Left renal pelvis (tissue), 4 donors: ENCODE data around the gene FDXACB1. TPM values are rescaled to one million over a fixed set of nuclear protein-coding genes. Genes with fewer than 3 reads are reported as not detected.
A peak's percentile ranks its signal among the peaks of the same experiment; 100 is the strongest.

Experiments used
- DNase-seq, 4 donors: peaks; one replicate each; pipeline ENCODE4 v3.0.0-alpha.2; 2013; ENCODE audit warnings: low read depth in 4 of 4, low spot score in 3 of 4
- polyA plus RNA-seq, 4 donors: library from polyadenylated mRNA; unstranded; fragments of 120-200 nt; gene quantifications; one replicate each; pipeline ENCODE4 v1.2.1, GENCODE V29; 2013; ENCODE audit not compliant: insufficient read length in 4 of 4

Gene FDXACB1, protein sequence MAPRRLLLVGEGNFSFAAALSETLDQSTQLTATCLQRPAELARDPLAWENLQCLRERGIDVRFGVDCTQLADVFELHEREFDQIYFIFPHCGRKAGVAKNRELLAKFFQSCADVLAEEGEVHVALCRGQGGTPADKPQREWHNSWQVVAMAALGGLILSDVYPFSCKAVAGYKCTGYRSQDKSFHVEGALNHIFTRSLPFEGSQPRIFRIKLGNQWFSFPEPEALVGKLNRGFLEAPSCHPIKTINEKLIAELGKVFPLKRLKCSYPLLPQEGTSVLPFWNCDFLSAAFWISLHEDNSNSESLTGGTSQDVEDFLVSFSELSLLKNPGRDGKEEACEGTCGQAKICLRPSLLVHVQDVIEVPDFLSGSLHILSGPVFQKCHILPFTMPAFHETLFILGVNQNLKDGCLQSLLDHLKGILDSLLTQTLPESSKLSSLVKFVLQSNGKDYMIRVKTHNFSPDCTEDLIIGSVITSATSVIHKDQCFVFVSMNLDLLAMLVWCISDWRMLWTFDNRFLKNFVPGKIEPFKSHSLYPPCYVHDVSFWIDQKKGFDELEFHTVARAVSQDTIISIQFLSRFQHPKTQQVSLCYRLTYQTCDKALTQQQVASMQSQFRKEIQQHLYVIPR
- polyA plus RNA-seq, result 1 to 10 TPM; 4.0 to 6.2 (median 5.6) TPM

DNA sequence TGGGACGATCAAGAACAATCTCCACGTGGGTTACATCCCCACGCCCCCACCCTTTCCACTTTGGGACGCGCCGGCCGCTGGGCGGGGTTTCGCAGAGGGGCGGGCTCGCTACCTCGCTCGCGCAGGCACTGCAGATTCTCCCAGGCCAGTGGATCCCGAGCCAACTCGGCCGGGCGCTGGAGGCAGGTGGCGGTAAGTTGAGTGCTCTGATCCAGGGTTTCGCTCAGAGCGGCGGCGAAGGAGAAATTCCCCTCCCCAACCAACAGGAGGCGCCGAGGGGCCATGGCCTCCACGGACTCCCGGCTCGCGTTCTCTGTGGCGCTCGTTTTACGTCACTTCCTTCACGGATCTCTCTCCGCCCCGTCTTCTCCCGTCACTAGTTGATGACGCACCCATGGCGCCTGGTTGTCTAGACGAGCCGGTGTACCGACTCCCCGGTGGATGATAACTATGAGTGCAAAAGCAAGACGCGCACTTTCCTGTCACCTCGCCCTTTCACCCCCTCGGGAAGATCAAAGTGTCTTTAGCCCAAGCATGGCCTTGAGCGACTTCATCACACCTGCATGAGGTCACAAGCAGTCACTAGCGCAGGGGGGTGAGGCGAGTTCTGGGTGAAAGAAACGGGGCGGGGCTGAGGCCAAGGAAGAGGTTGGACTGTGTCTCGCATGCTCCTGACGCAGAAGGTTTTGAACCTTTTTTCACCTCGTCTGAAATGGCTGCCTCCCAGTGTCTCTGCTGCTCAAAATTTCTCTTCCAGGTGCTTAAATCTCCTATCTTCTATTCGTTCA is at the start of gene FDXACB1, which contains the start of gene CFAP68:
Gene FDXACB1 (minus strand): TSS at position 317 of the 788 bp plus-strand sequence. CDS start 33 bp downstream, at position 284.
Gene CFAP68 (plus strand): TSS at position 693 of the 788 bp plus-strand sequence. CDS start 20 bp downstream, at position 713.
- peak; percentile 95 to 97 (median 97) for DNase-seq

DNA sequence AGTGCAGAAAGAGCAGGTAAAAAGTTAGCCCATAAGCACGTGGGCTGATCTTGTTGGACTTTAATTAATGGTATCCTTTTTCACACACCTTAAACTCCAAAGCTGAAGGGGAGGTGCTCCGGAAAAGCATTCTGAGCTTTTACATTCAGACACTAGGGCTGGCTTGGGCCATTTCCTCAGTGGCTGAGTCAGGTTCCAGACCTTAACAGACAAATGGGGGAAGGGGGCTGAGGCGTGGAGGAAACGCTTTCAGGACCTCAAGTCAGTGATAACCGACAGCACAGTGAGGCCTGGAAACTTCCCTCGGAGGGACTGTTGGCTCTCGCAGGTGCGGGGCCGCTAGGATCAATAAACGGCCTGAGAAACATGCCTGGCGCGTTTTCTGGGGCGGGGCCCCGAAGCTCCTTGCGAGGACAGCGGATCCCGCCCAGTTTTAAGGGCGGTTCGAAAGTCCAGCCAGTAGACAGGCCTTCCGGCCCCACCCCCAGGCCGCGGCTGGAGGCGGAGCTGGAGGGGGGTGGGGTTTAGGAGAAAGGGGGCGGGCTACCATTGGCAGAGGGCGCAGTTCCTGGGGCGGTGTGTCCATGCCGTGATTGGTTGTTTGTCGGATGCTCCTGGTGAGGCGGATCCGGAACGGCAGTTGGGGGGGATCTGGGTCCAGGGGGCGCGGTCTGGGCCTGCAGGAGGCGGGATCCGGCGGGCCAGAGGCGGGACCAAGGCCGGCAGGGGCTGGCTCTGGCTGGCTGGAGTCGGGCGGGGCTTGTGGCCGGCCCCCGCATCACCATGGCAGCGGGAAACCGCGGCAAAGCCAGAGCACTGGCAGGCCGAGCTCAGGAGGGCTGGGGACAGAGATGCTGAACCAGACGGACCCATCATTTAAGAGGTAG is 47.8 kb upstream of the FDXACB1 start:
- peak; percentile 90 to 94 (median 92) for DNase-seq

DNA sequence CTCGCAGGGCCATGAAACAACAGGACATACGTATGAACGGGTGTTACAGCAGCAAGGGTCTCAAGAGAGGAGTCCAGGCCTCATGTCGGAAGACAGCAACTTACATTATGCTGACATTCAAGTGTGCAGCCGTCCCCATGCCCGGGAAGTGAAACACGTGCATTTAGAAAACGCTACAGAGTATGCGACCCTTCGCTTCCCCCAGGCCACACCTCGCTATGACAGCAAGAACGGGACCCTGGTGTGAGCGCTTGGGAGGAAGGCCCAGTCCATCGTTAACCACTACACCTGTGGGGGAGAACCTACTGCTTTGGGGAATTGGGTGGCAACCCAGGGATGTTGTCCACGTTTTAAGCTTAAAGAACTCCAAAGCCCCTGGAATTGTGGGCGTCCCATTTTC is 47.0 kb upstream of the FDXACB1 start:
- DNase-seq, result no peak

DNA sequence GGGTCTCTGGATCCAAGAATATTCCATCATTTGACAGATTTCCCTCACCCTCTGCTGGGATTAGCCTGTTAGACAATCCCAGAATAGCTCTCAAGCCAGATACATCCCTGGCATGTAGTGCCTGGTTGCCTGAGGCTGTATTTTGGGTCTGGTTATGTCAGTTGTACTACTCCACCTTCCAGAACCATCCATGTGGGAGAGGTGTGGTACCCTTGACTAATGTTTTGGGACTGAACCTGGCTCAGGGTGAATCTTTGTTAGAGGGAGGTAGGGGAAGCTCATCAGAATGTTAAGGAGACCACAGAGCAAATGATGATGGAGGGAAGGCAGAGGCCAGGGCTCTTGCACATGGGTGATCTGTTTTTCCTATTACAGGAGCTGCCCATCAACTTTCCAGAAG is 45.0 kb upstream of the FDXACB1 start:
- no peak for DNase-seq

DNA sequence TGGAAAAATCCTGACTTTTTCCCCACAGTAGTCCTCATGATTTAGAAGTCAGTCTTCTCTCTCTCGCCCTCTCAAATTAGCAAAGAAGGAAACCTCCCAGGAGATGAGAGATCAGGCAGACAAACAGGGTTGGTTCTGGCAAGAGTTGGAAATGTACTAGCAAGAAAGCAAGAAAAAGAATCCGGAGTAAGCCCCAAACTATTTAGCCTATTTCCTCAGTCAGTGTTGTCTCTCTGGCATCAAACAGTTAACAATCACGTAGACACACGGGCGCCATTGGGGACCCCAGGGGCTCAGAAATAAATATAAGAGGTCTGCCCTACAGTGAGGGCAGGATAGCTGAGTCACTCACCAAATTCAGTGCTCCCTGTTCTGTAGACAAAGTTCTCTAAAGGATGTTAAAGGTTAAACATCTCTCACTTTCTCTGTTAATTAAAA is 44.4 kb upstream of the FDXACB1 start:
- DNase-seq, result no peak

DNA sequence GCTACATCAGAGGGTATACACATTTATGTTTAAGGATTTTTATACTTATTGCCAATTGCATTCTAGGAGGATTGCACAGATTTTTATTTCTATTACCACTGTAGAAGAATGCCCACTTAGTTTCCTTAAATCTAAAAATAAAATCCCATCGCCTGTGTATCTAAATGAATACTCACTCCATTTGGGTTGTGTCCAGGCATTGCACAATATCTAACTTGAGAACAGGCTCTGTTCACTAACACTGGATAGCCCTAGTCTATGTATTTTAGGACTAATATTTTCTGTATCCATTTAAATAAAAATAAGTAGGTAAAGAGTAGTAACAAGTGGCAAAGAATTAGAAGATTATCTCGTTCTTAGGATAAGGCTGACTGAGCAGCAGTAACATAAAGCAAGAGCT is 43.8 kb upstream of the FDXACB1 start:
- no peak for DNase-seq

DNA sequence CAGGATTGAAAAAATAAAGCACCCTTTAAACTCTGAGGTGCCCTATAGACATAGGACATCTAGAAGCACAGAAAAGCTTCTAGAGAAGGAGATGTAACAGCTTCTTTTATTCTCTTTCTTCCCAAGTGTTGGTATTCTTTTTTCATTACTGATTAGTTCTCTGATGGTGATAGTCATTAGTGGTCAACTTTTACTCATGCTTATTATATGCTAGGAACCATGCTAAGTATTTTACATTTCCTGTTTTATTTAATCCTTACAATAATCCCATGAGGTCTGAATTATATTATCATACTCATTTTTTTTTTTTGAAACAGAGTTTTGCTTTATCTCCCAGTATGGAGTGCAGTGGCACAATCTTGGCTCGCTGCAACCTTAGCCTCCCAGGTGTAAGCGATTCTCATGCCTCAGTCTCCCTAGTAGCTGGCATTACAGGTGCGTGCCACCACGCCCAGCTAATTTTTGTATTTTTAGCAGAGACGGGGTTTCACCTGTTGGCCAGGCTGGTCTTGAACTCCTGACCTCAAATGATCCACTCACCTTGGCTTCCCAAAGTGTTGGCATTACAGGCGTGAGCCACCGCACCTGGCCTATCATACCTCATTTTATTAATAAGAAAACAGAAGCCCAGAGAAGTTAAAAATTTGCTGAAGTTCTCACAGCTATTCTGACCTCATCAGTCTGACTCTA is 42.7 kb upstream of the FDXACB1 start:
- DNase-seq, result no peak

DNA sequence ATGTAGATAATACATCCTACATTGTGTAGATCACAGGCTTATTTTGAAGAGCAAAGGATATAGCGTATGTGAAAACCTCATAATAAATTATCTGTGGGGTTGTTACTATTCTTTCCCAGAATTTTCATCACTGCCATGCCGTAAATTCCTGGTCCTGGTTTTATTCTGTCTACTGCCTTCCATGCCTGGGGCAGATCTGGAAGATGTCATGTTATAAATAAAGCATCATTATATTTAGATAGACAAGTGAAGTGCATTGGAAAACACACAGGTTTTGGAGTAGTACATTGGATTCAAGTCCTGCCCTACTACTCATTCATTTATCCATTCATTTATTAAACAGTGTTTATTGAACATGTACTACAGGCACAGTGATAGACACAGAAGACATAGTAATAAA is 41.9 kb upstream of the FDXACB1 start:
- no peak for DNase-seq

DNA sequence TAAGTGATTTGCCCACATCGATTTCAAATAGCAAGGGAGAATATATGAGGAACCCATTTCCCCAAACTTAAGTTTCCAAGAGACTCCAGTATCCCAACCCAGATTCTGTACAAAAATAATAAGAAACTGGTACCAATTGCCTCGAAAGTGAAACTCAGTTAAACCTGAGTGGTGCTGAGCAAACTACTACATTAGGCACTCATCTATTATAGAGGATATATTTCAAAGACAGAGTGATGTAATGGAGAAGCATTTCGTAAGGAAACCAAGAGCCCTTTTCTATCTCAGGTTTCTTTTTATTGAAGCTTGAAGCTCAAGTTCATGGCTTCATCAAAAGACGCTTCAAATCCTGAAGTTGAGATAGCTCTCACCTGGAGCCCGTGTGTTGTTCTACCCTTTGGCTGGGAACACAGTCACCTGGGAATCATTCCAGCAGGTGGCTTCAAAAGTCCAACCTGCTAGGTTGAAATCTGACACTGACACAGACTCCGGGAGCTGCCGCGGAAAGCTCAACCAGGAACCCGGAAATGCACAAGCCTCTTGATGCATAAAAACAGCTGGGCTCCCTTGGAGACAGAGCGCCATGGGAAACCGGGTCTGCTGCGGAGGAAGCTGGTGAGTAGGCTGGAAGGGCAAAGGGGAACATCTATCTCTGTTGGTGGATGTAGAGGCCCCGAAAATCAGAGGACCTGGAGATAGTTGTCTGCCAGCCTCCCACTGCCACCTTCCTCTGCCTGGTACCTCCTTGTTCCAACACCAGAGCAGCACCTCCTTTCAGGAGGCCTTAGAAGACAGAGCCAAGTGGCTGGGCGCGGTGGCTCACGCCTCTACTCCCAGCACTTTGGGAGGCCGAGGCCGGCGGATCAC is 39.7 kb upstream of the FDXACB1 start, which contains the start of gene C11orf52:
Gene C11orf52 (plus strand): TSS at position 524 of the 867 bp plus-strand sequence. CDS start 60 bp downstream, at position 584.
- peak; percentile 75 to 88 (median 76) for DNase-seq

DNA sequence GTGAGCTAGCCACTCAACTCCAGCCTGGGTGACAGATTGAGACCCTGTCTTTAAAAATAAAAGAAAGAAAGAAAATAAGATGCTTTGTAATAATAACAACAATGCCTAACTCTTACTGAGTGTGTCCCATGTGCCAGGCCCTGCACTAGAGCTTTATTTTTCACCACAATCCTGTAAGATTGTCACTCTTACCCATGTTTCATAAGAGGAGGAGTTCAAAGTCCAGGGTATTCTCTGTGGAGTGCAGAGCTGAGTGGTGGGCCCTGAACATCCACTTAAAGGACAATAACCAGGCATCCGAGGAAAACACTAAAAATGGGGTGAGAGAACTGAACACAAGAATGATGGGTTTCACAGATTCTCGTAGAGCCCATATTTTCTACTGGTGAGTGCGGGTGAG is 38.8 kb upstream of the FDXACB1 start:
- DNase-seq, result no peak

DNA sequence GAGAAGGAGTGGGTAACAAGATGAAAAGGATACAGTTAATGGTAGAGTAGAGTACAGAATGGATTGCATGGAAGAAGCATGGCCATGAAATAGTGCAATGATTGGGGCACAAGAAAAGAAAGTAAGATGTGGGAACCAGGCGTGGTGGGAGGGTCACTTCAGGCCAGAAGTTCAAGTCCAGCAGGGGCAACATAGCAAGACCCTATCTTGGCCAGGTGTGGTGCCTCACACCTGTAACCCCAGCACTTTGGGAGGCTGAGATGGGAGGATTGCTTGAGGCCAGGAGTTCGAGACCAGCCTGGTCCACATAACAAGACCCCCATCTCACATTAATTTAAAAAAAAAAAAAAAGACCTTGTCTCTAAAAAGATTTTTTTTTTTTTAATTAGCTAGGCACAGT is 38.3 kb upstream of the FDXACB1 start:
- DNase-seq, result no peak

DNA sequence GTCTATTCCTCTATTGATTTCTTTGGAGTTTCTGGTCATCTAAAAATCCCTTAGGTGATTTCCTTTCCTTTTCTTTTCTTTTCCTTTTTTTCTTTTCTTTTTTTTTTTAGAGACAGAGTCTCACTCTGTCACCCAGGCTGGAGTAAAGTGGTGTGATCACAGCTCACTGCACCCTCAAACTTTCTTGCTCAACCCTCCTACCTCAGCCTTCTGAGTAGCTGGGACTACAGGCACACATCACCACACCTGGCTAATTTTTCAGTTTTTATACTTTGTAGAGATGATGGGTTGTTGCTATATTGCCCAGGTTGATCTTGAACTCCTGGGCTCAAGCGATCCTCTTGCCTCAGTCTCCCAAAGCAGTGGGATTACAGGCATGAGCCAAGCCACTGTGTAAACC is 37.8 kb upstream of the FDXACB1 start:
- DNase-seq, result no peak

DNA sequence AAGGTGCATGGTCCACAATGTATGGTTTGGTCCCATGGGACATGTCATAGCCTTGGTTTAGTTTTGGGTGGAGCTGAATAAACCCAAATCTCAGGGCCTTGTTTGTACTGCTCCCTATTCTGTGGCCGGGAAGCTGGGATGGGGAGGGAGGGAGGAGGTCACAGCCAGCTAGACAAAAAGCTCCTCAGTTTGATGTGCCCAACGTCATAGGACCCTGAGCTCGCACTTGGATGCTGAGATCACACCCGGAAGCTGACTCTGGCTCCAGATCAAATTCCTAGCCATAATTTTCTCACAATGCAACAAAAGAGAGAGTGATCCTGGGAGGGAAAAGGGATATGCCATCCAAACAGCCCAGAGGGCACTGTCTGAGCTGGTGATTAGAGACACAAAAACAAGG is 35.0 kb upstream of the FDXACB1 start:
- no peak for DNase-seq

DNA sequence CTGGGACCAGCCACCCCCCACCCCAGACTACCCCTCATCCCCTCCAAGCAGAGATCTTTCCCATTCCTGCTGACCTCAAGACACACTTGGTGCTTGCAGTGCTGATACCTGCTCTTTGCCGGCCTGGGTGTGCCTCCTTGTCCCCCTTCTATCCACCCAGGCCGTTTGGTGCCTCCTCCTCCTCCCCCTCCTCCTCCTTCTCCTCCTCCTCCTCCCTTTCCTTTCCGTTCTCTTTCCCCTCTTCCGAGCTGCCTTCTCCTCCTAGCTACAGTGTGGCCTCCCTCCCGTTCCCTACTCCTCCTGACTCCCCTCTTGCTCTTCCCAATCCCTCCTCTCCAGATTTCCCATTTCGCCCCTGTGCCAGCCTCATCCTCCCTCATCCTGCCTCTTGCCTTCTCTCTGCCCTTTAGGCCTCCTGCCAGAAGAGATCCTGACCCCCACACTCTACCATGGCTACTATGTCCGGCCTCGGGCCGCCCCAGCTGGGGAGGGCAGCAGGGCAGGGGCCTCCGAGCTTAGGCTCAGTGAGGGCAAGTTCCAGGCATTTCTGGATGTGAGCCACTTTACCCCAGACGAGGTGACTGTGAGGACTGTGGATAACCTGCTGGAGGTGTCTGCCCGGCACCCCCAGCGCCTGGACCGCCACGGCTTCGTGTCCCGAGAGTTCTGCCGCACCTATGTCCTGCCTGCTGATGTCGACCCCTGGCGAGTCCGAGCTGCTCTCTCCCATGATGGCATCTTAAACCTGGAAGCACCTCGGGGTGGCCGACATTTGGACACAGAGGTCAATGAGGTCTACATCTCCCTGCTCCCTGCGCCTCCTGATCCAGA is 34.3 kb upstream of the FDXACB1 start:
- no peak for DNase-seq

DNA sequence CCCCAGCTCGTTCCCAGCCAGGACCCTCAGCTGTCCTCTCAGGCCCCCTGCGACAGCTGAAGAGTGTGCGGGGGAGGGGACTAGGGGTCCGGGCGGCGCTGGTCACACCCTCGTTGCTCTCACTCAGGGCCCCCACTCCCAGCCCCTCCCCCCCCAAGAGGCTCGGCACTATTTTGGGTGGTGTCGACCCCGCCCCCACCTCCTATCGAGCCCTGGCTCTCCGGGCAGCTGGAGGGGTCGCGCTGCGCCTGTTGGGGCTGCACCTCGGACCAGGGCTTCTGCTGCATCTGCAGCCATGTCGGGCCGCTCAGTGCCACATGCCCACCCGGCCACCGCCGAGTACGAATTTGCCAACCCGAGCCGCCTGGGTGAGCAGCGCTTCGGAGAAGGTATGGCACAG is 33.6 kb upstream of the FDXACB1 start, which contains the start of gene HSPB2:
Gene HSPB2 (plus strand): TSS at position 200 of the 400 bp plus-strand sequence. CDS start 96 bp downstream, at position 296.
- no peak for DNase-seq

DNA sequence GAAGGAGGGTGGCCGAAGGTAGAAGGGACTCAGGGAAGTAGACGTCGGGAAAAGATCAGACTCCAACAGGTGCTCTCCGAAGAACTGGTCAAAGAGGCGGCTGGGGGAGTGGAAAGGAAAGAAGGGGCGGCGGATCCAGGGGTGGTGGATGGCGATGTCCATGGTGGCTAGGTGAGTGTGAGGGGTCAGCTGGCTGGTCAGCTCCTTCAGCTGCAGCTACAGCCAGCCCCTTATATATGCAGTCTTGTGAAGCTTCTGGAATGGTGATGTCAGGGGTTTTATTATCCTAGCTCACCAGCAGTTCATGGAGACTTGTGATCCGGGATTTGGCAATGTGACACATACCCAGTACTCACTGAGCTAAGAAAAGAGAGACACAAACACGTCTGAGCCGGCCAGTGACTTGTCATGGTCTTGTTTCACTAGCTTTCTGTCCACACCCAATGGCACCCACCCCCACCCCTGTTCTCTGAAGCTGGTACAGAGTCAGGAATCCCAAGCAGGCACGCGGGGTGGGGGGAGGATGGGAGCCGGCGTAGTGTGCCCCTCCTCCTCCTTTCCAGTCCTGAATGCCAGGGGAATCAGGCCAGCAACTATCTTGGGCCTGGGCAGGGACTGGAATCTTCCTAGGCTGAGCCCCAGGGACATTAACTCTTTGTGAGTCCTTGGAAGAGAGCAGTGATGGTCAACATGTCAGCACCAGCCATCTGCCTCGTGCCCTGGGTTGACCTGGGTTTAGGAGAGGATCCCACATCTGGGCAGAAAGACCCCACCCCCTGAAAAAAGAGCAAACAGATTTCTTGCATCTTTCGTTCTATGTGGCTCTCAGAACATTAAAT is 32.8 kb upstream of the FDXACB1 start, which contains the start of gene CRYAB:
Gene CRYAB (minus strand): TSS at position 208 of the 839 bp plus-strand sequence. CDS start 46 bp downstream, at position 162.
- peak in 1 of 4 donors; percentile 66 for DNase-seq
